NOMO-1 treated with dmso at 0.1 percent for 144 hours (cell line): ENCODE results near the gene ANKS1A.

Experiments
- DNase-seq: peaks from one replicate; lab custom pipeline; 2025; ENCODE audit not compliant: unreplicated experiment; lab: John Stamatoyannopoulos, UW

ANKS1A gene

DNA sequence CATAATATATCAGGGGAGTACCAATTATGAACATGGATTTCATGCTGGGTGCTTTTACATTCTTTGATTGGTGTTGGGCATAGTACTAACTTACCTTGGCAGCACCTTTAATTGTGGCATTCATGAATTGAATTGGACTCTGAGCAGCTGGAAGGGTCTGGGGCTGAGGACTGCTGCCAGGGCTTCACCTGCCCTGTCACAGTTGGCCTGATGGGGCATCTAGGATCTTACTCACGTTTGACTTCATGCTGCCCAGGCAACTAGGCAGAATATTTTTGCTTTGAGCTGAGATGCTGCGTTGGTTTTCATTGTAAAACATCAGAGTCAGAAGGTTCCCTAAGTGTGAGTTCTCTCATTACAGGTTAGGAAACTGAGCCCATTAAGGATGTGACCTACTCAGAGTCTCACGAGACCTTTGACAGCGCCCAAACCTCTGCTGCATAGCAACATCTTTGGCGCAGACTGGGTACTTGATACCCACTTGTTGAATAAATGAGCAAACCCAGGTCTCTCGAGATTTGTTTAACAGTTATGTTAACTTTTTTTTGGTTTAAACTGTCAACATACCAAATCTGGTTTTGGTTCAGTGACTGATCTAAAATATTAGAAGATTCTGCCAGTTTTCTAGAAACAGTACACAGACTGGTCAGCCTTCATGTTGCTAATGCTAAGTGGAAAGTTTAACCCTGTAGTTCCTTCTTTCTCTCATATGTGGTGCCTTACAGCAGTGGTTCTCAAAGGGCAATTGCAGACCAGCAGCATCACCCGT is 147.2 kb downstream of the ANKS1A start:
- DNase-seq, result no peak

DNA sequence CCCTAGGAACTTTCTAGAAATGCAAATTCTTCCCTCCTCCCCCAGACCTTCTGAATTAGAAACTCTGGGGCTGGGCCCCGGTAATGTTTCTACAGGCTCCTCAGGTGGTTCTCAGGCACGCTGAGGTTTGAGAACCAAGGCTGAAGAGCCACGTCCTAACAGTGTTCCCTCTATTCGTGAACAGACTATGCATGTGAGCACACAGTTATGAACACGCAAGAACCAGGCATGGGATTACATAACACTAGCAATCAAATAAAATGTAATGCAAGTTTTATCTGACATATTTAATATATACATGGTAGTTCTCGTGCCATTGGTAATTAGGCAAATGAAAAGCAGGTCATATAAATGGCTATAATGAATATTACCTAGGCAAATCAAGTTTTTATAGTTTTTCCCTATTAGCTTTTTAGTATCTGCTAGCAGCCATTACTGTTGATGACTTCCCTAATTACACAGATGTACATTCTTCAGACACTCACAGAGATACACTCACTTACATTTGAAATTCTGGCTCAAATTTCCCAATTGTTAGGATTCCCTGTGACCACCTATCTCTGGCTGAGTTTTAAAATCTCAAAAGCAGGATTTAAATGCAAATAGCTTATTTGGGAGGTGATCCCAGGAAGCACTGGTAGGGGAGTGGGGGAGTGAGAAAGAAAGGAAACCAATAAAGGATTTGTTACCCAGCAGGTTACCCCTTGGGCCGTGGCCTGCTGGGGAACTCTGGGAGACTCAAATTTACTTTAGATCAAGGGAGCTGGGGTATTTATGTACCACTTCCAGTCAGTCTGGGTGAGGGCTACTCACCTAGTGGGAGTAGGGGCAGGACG is 148.0 kb downstream of the ANKS1A start:
- no peak for DNase-seq

DNA sequence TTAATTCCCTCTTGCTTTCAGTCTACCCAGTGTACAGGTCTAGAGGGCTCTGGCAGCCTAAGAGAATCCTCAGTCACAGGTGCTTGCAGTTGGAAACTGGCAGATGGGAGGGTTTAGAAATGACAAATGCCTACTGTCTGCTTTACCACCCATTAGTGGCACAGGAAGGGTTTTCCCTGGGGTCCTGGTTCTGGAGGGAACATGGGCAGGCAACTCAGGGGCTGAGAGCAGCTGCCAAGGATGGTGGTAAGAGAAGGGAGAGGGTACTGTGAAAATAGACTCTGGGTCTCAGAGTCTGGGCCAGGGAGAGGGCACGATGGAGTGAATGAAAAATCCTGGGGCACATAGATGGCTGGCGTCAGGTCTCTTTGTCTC is 148.6 kb downstream of the ANKS1A start:
- no peak for DNase-seq

DNA sequence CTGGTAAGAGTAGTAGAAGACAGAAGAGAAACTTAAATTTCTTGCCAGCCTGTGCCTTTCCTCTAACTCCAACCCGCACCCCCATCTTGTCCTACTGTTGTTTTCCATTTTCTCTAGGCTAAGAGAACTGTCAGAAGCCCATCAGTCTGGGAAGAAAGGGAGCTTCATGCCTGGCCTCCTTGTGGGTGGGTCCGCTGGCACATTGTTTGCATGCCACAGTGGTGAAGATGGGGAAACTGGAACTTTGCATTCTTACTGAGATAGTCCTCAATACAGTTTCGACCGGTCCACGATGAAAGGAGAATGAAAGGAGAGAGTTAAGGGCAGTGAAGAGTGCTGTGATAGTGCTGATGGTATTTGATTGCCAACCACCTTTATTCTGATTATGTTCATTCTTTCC is 149.0 kb downstream of the ANKS1A start:
- no peak for DNase-seq

DNA sequence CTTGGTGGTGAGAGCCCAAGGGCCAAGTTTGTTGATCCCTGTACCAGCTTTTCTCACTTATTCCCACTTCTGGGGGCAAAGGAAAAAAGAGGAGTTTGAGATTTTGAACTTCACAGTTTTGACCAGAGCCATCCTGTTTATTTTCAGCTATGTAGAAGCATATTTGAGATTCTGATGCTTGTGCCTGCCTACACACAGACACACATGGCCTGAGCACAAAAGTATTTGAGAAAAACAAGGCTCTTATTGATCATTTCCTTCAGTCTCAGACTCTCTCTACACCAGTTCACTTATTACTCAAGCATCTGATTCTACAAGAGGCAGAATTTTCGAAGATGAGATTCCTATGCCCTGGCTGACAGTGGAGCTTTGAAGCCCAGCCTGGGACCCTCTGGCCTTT is 151.3 kb downstream of the ANKS1A start:
- no peak for DNase-seq

DNA sequence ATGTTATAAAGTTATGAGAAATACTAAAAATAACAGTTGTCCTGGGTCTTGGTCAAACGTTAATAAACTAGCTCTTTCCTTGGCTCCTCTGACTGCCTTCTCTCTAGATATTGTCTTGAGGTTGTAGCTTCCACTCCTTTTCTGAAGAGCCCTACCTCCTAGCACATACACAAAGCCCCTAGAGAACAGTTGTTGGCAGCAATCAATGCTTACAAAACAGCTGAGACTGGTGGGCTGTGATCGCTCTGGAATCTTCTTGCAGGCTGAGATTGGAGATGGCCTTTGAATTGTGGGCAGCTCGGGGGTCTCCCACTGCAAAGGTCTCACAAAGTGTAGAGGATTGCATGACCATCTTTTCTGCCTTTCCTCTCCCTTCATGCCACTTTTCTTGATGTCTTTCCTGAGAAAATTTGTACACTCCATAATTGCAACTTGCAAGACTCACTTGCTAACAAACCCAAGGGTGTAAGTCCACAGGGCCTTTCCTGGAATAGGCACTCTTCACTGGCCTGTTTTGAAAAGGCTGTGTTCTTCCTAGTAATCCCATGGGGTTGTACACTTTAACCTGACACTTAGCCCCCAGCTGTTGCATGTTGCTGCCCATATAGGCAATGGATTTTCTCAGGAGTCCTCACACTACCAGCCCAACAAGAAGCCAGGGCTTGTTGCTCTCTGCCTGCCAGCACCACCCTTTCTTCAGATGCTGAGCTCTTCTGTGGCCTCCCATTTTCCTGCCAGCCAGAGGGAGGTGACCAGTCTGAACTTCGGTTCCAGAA is 152.2 kb downstream of the ANKS1A start:
- DNase-seq, result no peak

DNA sequence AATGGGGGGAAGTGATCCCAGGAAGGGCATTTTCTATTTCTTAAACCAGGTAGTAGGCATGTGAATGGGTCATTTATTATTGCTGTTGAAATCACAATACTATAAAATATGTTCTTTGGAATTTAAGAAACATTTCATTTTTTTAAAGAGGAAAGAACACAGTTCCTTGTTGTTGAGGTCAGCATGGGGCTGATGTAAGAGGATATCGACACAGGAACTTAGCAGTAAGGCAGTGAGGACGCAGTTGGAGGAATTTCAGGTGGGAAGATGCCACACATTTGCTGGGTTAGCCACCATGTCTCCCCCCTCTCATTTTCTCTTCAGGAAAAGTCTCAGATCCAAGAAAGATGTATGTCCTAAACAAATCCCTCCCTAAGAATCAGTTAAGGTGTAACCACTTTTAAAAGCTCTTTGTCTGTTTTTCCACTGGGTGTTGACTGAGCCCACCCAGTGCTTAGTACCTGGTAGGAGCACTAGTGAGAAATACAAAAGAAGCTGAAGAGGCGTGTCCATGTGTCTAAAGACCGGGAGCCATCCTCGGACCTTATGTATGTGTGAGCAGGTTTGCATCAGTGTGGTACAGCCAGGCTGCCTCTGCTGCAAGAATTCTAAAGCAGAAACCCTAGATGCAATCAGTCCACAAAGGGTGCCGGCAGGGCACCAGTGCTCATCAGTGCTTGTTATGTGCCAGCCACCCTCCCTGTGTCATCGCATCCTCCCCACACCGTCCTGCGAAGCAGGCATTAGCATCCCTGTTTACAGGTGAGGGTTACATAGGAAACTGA is 153.2 kb downstream of the ANKS1A start:
- DNase-seq, result no peak

DNA sequence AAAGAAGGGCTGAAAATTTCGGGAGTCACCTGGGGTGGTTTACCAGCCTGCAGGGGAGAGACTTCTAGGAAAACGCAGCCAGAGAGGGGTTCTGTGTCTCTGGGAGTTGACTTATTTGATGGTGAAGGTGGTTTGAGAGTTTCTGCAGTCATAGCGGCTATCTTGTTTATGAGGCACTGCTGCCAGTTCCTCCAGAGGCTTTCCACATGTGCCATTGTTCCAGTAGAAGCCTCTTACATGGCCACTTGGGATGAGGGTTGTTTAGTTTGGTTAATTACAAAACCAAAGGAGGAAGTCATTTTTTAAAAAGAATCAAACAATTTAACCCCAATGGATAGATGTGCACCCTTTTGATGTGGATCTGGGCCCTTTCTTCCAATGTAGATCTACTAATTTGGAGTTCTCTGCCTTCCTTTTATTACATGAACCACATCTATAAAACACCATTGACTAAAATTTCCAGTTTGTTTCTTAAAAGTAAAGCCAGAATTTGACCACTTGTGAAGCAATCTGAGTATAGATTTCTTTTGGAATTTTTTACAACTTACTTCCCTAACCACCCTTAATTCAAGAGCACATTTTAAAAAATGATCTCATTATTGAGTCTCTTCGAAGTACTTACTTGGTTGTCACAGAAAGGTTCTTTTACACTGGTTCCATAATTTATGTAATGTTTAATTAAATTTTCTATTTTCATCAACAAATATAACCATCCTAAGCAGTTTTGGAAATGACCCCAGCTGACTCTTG is 154.5 kb downstream of the ANKS1A start:
- DNase-seq, result no peak

DNA sequence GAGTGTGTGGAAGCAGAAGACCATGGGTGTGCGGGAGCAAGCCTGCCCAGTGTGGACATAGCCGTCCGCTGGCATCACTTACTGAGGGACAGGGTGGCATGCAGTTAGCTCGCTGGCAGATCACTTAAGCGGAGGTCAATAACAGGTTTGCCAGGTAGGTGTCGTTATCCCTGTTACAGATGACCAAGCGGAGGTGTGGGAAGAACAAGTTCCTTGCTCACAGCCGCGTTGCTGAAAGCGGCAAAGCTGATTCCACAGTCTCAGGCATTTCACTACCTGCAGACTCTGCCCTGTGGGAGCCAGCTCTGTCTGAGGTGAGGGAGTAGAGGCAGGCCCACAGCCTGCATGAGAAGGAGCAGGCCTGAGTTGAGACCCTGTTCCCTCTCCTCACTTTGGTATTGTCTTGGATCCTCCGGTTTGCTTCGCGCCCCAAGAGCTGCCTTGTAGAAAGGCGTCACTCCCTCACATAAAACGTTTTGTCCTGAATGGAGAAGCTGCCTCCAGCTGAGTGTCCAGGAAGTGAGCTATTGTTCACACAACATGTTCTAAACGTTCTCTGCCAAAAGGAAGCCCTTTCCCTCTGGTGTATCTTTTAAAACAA is 155.2 kb downstream of the ANKS1A start:
- no peak for DNase-seq

DNA sequence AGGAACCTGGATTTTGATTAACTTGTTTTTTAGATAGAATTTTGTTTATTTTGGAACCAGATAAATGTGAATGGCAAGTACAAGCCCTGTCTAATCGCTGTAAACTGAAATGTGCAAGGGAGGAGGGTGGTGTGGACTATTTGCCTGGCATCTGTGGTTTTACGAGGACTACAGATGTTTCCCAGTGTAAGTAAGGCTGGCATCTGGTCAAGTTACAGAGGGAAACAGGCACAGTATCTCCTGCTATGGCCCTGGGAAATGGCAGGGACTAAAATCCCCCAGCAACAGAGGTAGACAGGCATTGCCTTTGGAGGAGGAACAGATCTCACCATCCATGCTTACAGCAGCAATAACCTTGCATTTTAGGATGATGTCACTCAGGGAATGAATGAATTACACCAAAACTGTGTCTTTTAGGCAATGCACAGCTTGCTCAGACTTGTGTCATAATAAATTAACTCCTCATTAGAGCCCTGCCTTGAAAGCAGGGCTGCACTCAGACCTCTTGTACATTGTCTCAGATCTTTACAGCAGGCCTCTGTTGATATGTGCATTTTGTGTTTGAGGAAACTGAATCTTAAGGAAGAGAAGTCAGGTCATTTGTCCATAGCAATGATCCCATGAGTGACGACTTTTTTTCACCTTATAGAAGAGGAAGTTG is 155.8 kb downstream of the ANKS1A start:
- DNase-seq, result peak; percentile 18

DNA sequence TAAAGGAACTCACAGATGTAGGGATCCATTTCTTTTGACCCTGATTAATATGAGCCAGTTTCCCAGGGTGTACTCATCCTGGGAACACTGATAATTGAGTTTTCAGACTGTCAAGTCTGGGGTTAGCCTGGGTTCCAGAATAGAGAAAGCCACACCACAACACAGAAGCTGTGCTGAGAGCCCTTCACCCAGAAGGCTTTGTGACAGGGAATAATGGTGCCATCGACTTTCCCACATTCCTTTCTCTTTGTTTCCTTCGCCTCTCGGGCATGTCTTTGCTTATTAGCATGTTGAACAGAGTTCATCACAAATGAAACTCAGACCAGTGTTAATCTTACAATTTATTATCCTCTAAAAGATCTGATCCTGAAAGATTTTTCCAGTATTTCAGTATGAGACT is 157.0 kb downstream of the ANKS1A start:
- DNase-seq, result no peak

DNA sequence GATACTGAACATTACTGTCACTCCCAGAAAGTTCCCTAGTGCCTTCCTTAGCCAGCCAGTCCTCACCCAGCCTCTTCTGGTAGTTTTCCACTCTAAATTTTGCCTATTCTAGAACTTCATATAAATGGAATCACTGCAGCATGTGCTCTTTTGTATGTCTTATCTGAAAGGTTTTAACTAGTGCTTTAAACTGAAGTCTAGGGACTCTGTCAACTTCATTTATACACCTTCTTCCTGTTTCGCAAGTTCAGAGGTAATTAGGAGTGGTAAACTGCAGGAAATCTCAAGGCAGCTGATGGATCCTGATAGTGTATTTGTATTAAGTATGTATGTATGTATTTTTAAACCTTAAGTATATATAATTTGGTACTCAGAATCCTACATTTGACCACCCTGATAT is 157.8 kb downstream of the ANKS1A start:
- no peak for DNase-seq

DNA sequence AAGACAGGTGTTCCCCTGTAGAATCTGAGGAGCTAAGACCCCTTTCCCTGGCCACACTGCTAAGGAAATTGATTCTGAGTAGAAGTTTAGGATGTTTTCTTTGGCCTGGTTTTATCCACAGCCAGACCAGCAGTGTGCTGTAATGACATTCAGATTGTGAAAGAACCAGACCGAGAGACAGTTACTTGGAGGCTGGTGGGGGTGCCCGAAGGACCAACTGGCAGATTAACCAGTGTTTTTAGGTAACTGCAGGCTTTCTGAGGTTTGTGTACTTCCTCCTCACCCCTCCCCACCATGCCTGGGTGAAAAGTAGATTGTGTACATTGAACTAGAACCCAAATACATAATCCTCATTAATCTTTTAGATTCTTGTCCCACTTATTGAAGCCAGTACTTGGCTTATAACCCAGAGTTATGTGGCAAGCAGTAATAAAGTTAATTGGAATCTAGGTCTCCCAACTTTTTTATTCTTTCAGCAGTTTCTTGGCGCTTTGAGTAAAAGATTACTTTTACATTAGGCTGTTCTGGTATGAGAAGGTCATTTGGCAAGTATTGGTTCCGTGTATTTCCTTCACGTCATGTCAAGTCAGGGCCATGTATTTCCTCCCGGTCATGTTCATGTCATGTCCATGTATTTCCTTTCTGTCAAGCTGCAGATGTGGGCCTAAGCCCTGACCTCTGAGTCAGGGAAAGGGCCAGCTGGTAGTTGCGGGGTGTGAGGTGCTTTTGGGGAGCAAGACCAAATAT is 158.4 kb downstream of the ANKS1A start:
- DNase-seq, result peak; percentile 79

DNA sequence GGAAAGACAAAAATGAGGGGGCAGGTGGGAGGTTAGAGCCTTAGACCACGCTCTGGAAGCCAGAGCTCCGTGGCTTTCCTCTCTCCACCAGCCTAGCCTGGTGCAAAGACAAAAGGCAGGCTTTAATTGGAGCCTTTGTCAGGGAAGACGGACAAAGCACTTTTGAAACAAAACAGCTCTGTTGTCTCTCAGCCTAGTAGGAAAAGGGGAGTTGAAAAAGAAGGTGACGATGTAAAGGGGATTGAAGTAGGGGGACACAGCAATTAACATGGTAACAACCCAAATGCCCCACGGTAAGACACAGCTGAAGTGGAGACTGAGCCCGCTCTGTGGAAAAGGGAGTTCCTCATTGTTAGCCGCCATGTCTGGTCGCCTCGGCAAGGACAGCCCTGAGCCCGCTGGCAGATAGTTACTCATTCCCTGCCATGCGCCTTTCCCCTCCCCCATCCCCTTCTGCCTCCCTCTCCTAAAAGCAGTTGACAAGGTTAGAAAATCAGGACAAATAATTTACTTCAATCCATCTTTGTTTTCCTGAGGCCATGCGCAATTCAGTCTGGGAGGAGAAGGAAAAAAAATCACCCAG is 159.1 kb downstream of the ANKS1A start:
- peak; percentile 29 for DNase-seq

DNA sequence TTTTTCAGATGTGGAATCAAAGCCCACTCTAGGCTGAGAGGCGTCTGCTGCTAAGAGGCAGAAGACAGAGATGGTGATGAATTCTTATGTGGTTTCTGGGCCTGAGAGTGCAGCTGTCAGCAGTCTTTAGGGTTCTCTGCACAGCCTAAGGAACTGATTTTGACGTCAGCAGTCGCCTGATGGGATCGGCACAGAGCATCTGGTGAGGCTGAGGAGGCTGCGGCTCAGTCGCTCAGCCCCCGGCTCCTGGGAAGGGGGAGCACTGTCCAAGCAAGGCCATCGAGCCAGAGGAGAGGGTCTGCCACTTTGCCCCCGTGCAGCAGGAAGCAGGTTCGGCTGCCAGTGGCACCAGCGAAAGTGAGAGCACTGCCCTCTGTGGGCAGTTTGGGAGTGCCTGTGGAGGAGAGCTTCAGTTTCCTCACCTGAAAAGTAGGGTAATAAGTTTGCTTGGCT is 159.6 kb downstream of the ANKS1A start:
- DNase-seq, result no peak

DNA sequence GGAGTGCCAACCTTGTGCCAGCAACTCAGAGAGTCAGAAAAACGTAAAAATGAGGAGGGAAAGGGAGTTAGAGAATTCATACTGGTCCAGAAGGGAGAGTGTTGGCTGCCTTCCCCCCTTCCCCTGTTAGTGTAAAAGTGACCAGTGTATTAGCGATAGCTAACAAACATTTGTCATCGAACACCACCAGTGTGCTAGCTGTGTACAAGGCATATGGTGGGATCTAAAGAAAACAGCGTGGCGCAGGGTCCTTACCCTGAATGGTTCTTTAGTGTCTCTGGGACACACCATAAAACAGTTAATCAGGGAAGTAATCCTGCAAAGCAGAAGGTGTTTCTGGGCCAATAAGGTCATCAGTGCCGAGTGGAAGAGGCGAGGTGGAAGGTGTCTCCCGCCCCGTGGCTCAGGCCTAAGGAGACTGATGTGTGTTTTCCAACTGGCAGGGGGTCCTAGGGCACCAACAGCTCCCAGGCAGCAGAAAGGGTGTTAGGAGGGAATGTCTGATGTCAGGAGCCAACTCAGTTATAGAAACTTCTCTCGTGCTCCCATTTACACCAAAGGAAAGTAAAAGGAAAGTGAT is 160.2 kb downstream of the ANKS1A start:
- DNase-seq, result no peak

DNA sequence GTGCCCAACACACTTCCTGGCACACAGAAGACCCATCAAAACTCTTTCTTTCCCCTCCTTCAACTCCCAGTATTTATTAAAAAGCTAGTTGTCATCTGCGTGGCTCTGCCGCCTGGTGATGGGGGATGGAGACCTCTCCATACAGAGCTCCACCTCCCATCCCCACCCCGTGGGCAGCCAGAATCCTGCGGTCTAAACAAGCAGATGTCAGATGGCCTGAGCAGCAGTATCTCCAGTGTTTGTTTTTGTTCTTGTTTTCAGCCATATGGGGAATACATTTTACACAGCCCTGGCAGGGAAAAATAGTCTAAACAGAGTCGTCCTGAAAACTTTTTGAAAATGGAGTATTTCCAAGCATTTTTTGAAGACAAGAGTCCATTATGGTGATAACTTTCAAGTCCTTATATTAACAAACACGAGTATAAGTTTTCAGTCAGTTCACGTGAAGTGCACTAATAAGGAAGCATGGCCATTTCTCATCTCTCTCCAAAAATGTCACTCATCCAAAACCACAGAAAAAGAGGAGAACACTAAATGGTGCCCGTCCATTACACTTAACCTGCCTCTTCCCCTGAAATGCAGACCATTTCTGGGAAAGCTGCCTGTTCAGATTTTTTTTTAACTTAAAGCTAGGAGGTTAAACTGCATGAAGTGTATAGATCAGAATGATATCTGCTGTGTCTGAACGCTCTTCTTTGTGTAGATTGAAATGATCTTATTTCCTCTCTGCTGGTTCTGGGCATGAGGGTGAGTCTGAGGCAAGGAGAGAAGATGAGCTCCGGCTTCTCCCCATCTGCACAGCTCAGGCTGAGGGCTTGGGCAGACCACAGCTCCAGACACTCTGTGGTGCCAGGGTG is 161.1 kb downstream of the ANKS1A start:
- DNase-seq, result no peak
